NCI-H1092 treated with DMSO at 0.1 percent for 48 hours (cell line): Measurements from ENCODE around the gene MPHOSPH10.
"Not testable (repeated sequence)": the region's sequence is repeated elsewhere in the genome, so short reads cannot be mapped to it uniquely, and the experiment has no call there.

Source experiments
- DNase-seq: peaks from one replicate; lab custom pipeline; 2025; lab: John Stamatoyannopoulos, UW

MPHOSPH10 gene

GRCh38 chr2:71122387-71123298 lies 7.8 kb upstream of the MPHOSPH10 start:
- no peak for DNase-seq

- DNase-seq, result no peak
These were observed 4.7 kb upstream of the MPHOSPH10 start for GRCh38 chr2:71125506-71126294.

- DNase-seq, result no peak
These were observed 3.5 kb upstream of the MPHOSPH10 start for GRCh38 chr2:71126957-71127356.

GRCh38 chr2:71129114-71129901 lies 1.1 kb upstream of the MPHOSPH10 start:
- DNase-seq, result peak; percentile 45

GRCh38 chr2:71129902-71130151 lies 607 bp upstream of the MPHOSPH10 start:
- DNase-seq, result no peak

- DNase-seq, result no peak
These were observed 441 bp downstream of the MPHOSPH10 start for GRCh38 chr2:71130905-71131244.

GRCh38 chr2:71131387-71132166 lies 1.1 kb downstream of the MPHOSPH10 start:
- not testable (repeated sequence) for DNase-seq

GRCh38 chr2:71133603-71134002 lies 3.2 kb downstream of the MPHOSPH10 start:
- DNase-seq, result no peak

GRCh38 chr2:71136174-71136573 lies 5.7 kb downstream of the MPHOSPH10 start:
- no peak for DNase-seq

GRCh38 chr2:71143782-71144181 lies 13.3 kb downstream of the MPHOSPH10 start:
- DNase-seq, result no peak

GRCh38 chr2:71148506-71149063 lies 18.2 kb downstream of the MPHOSPH10 start:
- DNase-seq, result no peak

- no peak for DNase-seq
These were observed 19.8 kb downstream of the MPHOSPH10 start for GRCh38 chr2:71150082-71150816.

- no peak for DNase-seq
These were observed 21.2 kb downstream of the MPHOSPH10 start for GRCh38 chr2:71151620-71152019.

GRCh38 chr2:71153585-71154224 lies 23.3 kb downstream of the MPHOSPH10 start:
- no peak for DNase-seq

- no peak for DNase-seq
These were observed 23.8 kb downstream of the MPHOSPH10 start for GRCh38 chr2:71154279-71154678.

GRCh38 chr2:71154798-71155197 lies 24.4 kb downstream of the MPHOSPH10 start:
- DNase-seq, result no peak

- DNase-seq, result no peak
These were observed 25.4 kb downstream of the MPHOSPH10 start for GRCh38 chr2:71155846-71156245.

- no peak for DNase-seq
These were observed 26.1 kb downstream of the MPHOSPH10 start for GRCh38 chr2:71156573-71156972.

GRCh38 chr2:71157124-71157793 lies 26.8 kb downstream of the MPHOSPH10 start:
- DNase-seq, result peak; percentile 18

- DNase-seq, result no peak
These were observed 36.4 kb downstream of the MPHOSPH10 start for GRCh38 chr2:71166812-71167211.
